ENCODE results near the gene DDR2.

DDR2 gene

GRCh38 chr1:162672622-162673260 is 40.5 kb downstream of the DDR2 start:
- DNase-seq (ENCODE audit: low read depth) = no peak

- DNase-seq (ENCODE audit: low read depth) = no peak
Measured at GRCh38 chr1:162674034-162674608, 41.9 kb downstream of the DDR2 start.

GRCh38 chr1:162676087-162676486 is 43.8 kb downstream of the DDR2 start:
- no peak for DNase-seq (ENCODE audit: low read depth)

- no peak for DNase-seq (ENCODE audit: low read depth)
Measured at GRCh38 chr1:162676750-162677149, 44.5 kb downstream of the DDR2 start.

- no peak for DNase-seq (ENCODE audit: low read depth)
Measured at GRCh38 chr1:162677607-162678371, 45.5 kb downstream of the DDR2 start.

- DNase-seq (ENCODE audit: low read depth) = no peak
Measured at GRCh38 chr1:162678439-162678838, 46.2 kb downstream of the DDR2 start.

- no peak for DNase-seq (ENCODE audit: low read depth)
Measured at GRCh38 chr1:162679298-162679697, 47.0 kb downstream of the DDR2 start.

GRCh38 chr1:162680419-162681121 is 48.3 kb downstream of the DDR2 start:
- DNase-seq (ENCODE audit: low read depth) = no peak

- no peak for DNase-seq (ENCODE audit: low read depth)
Measured at GRCh38 chr1:162681122-162681436, 48.8 kb downstream of the DDR2 start.

GRCh38 chr1:162682013-162682419 is 49.8 kb downstream of the DDR2 start:
- no peak for DNase-seq (ENCODE audit: low read depth)

- DNase-seq (ENCODE audit: low read depth) = no peak
Measured at GRCh38 chr1:162687870-162688269, 55.6 kb downstream of the DDR2 start.

- no peak for DNase-seq (ENCODE audit: low read depth)
Measured at GRCh38 chr1:162688521-162688920, 56.3 kb downstream of the DDR2 start.

- DNase-seq (ENCODE audit: low read depth) = no peak
Measured at GRCh38 chr1:162688931-162689330, 56.7 kb downstream of the DDR2 start.

GRCh38 chr1:162689745-162690671 is 57.7 kb downstream of the DDR2 start:
- DNase-seq (ENCODE audit: low read depth) = no peak

GRCh38 chr1:162690672-162691434 is 58.6 kb downstream of the DDR2 start:
- no peak for DNase-seq (ENCODE audit: low read depth)

- no peak for DNase-seq (ENCODE audit: low read depth)
Measured at GRCh38 chr1:162691999-162692575, 59.8 kb downstream of the DDR2 start.

- no peak for DNase-seq (ENCODE audit: low read depth)
Measured at GRCh38 chr1:162694911-162695310, 62.6 kb downstream of the DDR2 start.

GRCh38 chr1:162695687-162696086 is 63.4 kb downstream of the DDR2 start:
- DNase-seq (ENCODE audit: low read depth) = no peak

GRCh38 chr1:162696286-162696862 is 64.1 kb downstream of the DDR2 start:
- no peak for DNase-seq (ENCODE audit: low read depth)

Data from stimulated activated CD8-positive, alpha-beta memory T cell treated with anti-CD3 and anti-CD28 coated beads, Interleukin-12 subunit alpha, Interleukin-12 subunit beta, amount 100 ng/mL, for 4 hours (primary cell).